GM21381 (cell line): Measurements from ENCODE around the gene SLC7A9.

ENCODE experiments used
- ATAC-seq: cut with Tn5 transposase; IDR thresholded peaks from one replicate; pipeline ENCODE4 v1.9.1; 2021; ENCODE audit warnings: mild to moderate bottlenecking, moderate library complexity; ENCODE audit not compliant: unreplicated experiment

SLC7A9 gene

DNA sequence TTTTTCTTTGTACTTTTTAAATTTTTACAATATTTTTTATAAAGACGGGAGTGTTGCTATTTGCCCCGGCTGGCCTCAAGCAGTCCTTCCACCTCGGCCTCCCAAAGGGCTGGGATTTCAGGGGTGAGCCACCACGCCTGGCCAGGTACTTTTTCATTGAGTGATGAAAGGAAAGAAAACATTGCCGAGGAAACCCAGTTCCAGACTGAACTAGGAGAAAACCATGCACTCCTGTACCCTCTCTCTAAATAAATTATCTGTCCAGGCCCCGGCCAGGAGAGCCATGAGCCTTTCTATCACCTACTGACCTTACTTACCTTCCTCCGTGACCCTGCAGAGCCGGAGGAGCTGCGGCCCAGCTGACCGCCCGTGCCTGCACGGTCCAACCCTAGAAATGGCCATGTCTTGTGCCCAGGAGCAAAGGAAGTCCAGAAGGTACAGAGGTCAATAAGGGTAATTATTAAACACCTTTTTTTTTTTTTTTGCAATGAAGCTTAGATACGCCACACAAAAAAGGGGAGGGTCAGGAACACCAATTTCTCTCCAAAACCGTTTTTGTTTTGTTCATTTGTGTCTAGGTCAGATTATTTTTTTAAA lies at the start of gene SLC7A9:
Gene SLC7A9 (minus strand): TSS at position 399 of the 597 bp plus-strand sequence. CDS start 1,233 bp downstream, outside the sequence.
- ATAC-seq, result no peak

DNA sequence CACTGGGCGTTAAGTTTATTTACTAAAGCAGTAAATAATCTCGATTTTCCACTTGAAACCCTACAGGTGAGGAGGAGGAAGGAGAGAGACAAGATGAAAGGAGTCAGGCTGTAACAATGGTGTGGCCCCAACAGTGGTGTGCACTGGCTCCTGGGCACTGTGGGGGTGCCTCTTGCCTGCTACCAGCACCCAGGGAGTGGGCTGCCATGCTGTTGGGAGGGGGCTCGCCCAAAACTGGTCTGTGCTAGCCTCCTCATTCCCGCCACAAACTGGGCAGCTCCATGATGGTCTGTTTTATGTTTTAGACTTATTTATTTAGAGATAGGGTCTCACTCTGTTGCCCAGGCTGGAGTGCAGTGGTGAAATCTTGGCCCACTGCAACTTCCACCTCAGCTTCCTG lies 49.8 kb upstream of the SLC7A9 start:
- no peak for ATAC-seq

DNA sequence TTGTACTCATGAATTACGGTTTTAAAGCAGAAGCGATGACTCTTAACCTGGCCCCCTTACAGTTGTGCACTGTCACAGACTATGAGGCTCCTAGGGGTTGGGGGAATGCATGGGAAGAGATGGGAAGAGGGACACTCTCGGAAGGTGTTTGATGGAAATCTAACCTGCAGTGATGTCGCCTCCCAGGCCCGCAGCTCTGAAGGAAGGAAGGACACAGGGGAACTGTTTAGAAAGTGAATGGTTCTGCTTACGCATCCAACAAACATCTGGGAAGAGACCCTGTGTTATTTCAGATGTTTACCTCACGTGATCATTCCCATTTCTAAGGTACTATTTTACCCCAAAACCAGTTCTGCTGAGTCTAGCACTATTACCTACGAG lies 48.0 kb upstream of the SLC7A9 start:
- no peak for ATAC-seq

DNA sequence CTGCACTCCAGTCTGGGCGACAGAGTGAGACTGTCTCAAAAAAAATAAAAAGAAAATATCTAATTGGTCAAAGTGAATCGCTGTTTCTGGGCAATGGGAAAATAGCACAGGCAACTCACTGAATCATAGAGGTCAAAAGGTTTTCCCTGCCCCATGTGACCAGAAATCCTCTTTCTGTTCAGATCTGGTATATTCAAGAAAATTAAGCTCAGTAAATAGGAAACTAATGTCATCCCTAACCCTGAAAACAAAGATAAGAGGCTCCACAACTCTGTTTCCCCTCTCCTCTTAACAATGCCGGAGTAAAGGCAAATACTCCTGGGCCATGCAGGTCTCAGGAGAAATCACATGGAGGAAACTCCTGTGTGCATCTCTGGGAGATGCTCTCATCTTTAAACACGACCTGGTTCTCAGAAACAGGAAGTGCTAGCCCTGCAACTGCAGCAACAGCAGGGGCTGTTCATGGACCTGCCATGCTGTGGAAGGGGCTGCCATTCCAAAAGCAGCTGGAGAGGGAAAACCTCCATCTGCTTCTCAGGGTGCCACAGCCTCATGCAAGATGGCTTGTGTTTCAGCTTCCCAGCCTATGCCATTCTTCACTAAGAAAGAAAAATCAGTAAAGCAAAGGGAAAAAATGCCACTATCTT lies 47.5 kb upstream of the SLC7A9 start:
- no peak for ATAC-seq

DNA sequence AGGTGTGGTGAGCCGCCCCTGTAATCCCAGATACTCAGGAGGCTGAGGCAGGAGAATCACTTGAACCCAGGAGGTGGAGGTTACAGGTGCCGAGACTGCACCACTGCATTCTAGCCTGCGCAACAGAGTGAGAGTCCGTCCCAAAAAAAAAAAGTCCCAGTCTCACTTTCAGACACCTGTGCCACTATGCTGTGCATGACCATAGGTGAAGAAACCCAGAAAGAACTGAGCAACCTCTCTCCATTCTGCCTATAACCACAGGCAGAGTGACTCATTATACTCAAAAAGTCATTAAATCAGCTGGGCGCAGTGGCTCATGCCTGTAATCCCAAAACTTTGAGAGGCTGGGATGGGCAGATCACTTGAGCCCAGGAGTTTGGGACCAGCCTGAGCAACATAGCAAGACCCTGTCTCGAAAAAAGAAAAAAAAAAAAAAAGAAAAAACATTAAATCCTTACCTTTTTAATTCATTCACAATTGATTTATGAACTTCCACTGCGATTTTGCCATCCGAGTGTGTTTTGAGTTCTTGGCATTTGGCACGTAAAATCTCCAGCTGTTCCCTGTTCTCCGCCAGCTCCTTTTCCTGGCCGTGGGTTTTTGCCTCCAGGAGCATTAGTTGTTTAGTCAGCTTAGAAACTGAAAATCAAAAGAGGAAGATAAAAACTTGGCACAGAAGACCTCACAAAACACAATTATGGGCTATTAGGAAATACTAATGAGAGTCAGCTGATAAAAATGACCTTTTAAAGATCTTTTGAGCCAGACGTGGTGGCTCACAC lies 45.5 kb upstream of the SLC7A9 start:
- ATAC-seq, result no peak

DNA sequence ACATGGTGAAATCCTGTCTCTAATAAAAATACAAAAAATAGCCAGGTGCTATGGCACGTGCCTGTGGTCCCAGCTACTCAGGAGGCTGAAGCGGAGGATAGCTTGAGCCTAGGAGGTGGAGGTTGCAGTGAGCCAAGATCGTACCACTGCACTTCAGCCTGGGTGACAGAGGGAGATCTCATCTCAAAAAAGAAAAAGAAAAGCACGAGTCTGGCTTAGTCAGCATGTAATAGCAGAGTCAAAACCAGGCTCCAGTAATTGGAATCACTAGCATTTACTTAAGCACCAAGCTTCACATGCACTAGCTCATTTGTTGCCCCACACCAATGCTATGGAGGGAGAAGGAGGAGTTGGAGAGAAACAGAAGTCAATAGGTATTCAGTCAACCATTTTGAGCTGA lies 41.9 kb upstream of the SLC7A9 start:
- ATAC-seq, result no peak

DNA sequence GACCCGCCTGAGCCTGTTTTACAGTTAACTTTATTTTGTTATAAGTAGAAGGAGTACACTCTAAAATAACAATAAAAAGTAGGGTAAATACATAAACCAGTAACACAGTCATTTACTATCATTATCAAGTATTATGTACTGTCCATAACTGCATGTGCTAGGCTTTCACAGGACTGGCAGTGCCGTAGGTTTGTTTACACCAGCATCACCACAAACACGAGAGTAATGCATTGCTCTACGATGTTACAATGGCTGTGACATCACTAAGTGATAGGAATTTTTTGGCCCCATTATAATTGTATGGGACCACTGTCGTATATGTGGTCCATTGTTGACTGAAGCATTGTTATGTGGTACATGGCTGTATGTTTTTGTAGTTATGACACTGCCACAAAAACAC lies 41.3 kb upstream of the SLC7A9 start:
- ATAC-seq, result no peak

DNA sequence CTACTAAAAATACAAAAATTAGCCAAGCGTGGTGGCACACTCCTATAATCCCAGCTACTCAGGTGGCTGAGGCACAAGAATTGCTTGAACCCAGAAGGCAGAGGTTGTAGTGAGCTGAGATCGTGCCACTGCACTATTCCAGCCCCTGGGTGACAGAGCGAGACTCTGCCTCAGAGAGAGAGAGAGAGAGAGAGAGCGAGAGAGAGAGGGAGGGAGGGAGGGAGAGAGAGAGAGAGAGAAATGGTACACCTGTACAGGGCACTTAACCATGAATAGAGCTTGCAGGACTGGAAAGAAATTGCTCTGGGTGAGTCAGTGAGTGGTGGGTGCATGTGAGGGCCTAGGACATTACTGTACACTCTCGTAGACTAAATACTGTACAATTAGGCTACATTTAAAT lies 40.5 kb upstream of the SLC7A9 start:
- no peak for ATAC-seq

DNA sequence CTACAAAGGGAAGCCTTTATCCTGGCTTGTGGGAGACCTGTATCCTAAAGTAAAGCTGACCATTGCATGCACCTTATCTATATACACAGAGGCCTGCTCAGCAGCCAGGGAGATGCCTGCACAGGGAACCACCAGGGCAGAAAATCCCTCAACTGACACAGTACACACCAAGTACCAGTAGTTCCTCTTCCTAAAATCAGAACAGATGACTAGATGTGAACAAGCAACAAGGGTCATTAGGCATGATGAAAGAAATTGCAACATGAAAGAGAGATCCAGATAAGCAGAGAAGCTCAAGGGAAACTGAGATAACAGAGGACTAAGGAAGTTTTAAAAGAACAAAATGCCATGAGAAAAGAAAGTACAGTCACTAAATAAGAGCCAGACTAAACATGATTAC lies 39.7 kb upstream of the SLC7A9 start:
- ATAC-seq, result no peak

DNA sequence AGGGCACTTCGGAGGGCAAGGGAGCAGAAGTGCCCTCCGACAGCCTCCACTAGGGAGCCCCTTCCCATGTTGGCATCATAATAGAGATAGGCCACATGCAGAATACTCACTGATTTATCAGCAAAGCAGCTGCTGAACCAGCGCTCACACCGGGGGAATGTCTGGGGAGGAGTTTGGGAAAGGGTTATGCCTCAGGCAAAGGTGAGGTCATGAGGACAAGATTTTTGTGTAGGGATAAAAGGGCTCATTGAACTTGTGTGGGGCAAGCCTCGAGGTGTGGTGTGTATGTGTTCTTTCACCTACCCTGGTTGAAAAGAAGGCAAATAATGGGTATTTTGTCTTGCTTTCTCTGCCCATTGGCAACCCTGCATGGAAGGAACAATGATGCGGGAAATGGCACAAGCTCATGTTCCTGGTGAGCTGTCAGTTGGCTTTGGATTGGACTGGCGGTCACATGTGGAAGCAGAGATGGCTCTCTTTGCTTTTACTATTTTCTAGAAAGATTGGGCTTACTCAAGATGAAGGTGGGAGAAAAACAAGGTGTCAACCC lies 39.1 kb upstream of the SLC7A9 start:
- no peak for ATAC-seq

DNA sequence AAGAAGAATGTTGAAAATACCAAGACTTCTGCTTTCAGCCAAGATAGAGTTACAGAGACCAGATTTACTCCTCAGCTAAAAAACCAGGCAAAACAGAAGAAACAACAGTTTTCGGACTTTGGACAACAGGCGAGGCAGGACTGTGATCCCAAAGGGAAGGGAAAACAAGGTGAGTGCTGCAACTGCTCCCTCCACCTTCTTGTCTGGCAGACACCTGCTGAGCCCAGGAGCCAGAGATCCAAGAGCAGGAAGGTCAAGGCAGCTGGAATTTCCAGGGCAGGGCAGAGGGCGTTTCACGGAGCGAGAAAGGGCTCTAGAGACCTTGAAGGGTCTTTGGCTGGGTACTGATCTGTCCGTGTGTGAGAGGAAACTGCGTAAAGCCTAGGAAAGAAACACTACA lies 32.9 kb upstream of the SLC7A9 start:
- ATAC-seq, result no peak

DNA sequence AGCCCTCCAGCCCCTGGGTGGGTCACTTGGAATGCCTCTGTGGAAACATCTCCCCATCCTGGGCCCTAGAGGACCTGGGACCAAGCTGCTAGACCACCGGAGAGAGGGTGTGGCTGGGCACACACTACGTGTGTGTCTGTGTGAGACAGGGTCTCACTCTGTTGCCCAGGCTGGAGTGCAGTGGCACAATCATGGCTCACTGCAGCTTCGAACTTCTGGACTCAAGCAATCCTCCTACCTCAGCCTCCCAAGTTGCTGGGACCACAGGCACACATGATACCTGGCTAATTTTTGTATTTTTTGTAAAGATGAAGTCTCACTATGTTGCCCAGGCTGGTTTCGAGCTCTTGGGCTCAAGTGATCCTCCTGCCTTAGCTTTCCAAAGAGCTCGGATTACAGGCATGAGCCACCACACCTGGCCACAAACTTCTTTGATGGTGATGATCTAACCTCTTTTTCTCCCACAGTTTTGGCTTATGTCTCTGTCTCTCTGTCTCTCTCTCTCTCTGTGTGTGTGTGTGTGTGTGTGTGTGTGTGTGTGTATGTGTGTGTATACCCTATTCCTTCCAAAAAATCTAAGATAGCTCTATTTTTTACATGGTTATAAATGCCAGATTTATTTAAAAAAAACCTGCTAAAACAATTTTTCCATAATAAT lies 32.1 kb upstream of the SLC7A9 start:
- ATAC-seq, result no peak

DNA sequence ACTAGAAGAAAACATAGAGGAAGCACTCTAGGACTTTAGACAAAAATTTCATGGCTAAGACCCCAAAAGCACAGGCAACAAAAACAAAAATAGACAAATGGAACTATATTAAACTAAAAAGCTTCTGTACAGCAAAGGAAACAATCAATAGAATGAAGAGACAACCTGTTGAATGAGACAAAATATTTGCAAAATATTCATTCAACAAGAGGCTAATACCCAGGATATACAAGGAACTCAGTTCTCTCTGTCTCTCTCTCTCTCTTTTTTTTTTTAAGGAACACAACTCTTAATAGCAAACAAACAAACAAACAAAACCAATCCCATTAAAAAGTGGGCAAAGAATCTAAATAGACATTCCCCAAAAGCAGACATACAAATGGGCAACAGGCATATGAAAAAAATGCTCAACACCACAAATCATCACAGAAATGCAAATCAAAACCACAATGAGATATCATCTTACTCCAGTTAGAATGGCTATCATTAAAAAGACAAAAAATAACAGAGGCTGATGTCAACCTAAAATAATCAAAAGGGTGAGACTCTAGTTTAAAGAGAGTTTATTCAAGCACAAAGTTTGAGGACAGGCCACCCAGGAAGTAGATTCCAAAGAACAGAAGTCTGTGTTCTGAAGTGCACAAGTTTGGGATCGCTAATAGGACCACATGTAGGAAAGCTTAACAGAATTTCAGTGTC lies 27.1 kb upstream of the SLC7A9 start:
- no peak for ATAC-seq

DNA sequence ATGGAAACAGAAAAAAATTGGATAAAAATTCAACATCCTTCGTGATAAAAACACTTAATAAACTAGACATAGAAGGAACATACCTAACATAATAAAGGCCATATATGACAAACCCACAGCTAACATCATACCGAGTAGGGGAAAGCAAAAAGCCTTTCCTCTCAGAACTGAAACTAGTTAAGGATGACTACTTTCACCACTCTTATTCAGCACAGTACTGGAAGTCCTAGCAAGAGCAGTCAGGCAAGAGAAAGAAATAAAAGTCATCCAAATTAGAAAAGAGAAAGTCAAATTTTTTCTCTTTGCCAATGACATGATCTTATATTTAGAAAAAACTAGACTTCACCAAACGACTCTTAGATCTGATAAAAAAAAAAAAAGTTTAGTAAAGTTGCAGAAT lies 25.8 kb upstream of the SLC7A9 start:
- no peak for ATAC-seq

DNA sequence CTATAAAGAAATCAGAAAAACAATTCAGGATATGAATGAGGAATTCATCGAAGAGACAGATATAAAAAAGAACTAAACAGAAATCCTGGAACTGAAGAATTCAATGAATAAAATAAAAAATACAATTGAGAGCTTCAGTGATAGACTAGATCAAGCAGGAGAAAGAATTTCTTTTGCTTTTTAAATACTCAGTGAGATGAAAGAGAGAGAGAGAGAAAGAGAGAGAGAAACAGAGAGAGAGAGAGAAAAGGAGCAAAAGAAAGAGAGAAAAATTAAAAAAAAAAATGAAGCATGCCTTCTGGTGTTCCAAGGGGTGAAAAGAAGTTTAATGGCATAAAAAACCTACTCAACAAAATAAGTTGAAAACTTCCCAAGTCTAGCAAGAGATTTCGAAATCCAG lies 22.0 kb upstream of the SLC7A9 start:
- no peak for ATAC-seq

DNA sequence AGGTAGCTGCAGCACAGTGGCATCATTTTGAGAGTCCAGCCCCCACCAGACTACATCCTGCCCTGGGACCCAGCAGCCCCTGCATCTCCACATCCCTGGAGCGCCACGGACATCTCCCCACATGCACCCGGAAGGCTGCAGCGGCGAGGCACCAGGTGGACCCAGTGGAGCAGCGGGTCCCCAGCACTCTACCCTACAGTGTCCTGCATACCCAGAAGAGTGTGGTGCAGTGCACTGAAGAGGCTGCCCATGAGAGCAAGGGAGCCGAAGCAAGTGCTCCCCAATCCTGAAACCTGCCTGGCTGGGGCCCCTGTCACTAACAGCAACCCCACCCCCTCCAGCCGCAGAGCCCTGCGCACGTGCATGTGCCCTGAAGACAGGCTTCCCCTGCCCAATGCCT lies 21.3 kb upstream of the SLC7A9 start:
- ATAC-seq, result no peak

DNA sequence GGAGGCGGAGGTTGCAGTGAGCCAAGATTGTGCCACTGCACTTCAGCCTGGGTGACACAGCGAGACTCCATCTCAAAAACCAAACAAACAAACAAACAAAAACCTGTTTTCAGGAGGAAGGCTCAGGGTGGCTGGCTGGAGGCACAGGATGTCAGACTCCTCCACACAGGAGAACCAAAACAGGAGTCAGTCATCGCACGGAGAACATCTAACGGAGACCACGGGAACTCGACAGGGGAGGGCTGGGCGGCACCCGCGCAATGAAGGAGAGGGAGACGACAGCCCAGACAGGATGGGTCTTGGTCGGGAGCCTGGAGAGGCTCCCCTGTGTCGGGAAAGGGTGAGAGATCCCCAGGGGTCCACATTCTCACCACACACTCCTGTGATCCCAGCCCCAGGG lies 20.8 kb upstream of the SLC7A9 start:
- no peak for ATAC-seq

DNA sequence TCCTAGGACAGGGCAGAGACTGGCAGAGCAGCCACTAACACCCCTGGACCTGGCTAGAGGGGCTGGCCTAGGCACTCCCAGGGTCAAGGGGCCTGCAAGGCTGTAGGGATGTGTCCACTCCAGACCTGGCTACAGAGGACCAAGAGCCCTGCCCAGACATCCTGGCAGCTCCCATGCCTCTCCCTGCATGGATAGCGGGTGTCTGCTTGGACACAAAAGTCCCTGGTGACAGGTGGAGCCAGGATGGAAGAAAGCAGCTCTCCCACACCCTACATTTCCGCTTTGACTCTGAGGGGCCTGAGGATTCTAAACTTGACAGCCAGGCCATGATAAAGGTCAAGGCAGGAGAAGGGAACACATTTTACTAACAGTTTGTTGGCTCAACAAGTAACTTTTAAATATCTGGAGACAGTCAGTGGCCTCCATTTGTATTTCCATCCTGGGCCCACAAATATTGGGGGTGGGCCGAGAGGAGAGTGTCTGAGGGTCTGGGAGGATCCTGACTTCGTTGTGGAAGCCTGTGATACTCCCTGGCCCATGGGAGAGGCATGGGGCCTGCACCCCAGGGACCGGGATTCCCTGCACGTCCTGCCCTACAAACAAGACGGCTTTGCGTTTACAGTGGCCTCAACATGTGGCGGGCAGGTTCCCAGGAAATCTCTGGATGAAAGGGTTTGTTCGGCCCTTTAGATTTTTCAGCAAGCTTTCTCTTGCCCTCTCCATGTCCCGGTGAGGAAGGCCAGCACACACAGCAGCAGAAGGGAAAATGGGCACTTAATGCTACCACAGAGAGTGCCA lies 19.8 kb upstream of the SLC7A9 start:
- ATAC-seq, result no peak

DNA sequence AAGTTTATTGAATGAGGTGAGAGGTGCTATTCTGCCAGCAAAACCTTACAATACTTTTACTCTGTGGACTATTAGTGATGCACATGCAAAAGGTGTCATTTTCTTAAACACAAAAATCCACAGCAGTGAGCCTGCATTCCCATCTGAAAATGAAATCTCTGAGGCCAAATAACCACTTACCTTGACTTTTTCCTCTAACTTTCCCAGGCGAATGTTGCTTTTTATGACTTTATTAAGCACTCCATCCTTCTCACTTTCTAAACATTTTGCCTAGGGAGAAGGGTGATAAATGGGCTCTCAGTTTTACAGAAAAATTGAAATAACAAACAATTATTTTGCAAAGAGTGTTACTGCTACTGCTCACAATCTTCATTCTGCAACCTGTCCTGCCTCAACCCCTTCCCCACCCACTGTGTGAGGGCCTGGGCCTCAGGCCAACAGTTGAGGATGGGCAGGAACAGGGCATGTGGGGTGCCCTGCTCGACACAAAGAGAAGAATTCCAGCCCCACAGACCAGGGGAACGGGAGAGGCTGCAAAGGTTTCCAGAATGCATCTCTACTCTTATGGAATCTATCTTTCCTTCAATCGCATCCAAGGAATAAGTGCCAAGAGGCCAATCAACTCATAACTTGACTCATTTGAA lies 18.1 kb upstream of the SLC7A9 start:
- ATAC-seq, result no peak

DNA sequence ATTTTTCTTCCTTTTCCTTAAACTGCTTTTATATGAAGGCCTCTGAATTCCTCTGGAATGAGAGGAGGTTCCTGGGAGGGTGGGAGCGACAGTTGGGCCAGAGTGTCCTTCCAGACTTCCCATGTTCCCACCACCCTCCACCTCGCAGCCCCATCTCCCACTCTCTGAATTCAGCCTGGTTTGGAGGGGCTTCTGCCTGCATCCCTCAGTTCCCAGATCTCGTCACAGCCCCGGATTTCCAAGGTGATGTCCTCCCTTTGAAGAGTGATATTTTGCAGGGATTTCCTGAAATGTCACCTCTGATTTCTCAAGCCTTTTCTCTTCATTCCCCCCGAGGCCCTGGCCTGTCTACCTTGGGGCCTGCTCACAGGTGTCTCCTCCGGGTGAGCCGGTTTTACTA lies 16.7 kb upstream of the SLC7A9 start:
- ATAC-seq, result no peak
